ENCODE results near the gene C1QTNF2.

Gene C1QTNF2

DNA sequence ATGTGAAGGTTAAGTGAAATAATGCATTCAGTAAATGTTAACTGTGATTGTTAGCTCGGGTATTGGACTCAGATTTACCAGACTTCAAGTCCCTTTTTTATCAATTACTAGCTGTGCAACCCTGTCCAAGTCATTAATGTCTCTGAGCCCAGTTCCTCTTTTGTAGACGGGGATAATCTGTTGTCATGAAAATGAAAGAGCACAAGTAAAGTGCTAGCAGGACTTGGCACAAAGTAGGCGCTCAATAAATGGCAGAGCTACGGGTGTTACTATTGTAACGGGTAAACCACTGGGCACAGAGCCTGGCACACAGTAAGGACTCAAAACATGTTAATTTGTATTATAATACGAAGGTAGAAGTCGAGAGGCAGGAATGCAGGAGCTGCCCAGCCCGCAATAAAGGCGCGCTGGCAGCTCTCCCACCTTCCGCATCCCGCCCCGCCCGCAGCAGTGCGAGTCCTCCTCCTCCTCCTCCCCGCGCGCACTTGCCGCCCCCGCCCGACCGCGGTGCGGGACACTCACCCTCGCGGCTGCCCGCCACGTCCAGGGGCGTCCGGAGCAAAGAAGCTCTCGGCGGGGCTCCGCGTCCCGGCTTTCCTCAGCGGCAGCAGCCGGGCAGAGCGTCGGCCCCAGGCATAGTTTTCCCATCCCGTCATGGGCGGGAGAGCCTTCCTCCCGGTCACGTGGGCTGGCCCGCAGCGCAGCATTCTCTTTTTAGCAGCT, at the start of gene C1QTNF2:
C1QTNF2 (minus strand) TSS at position 637 of the 723 bp plus-strand sequence. CDS start 15,615 bp downstream, outside the sequence.
- TF ChIP-seq, protein P1, sequence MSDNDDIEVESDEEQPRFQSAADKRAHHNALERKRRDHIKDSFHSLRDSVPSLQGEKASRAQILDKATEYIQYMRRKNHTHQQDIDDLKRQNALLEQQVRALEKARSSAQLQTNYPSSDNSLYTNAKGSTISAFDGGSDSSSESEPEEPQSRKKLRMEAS (IDR thresholded peaks at IDR 0.05) = peak; percentile 90
- TF ChIP-seq EGR1 (IDR thresholded peaks at IDR 0.05) (peak; percentile 37; the same call in 1 of the 2 replicates), USF1 (IDR thresholded peaks at IDR 0.05) (peak; percentile 96), TAF1 (IDR thresholded peaks at IDR 0.05; ENCODE audit: low read depth) (no peak), NFIC (IDR thresholded peaks at IDR 0.05) (peak; percentile 13; the same call in 1 of the 2 replicates), CEBPB (IDR thresholded peaks at IDR 0.05) (no peak), TCF12 (IDR thresholded peaks at IDR 0.05; ENCODE audit: low read depth) (no peak), TEAD4 (IDR thresholded peaks at IDR 0.05) (0 out of 2 replicates have a peak, but pooled peaks have one; percentile 25), EP300 (IDR thresholded peaks at IDR 0.05; ENCODE audit: borderline replicate concordance) (no peak), YY1 (IDR thresholded peaks at IDR 0.05; ENCODE audit: low read depth) (0 out of 2 replicates have a peak, but pooled peaks have one; percentile 10)

GRCh38 chr5:160420331-160420610, 49.8 kb upstream of the C1QTNF2 start:
- TF ChIP-seq TAF1 (IDR thresholded peaks at IDR 0.05; ENCODE audit: low read depth) (no peak), TCF12 (IDR thresholded peaks at IDR 0.05; ENCODE audit: low read depth) (no peak), FOXM1 (IDR thresholded peaks at IDR 0.05; ENCODE audit: borderline replicate concordance, low read depth) (no peak), YY1 (IDR thresholded peaks at IDR 0.05; ENCODE audit: low read depth) (no peak), ZBTB7A (IDR thresholded peaks at IDR 0.05; ENCODE audit: low read depth) (no peak), CEBPB (IDR thresholded peaks at IDR 0.05) (no peak), REST (IDR thresholded peaks at IDR 0.05; ENCODE audit: low read depth) (no peak), EGR1 (IDR thresholded peaks at IDR 0.05) (no peak), EP300 (IDR thresholded peaks at IDR 0.05; ENCODE audit: borderline replicate concordance) (no peak), NFIC (IDR thresholded peaks at IDR 0.05) (no peak), TEAD4 (IDR thresholded peaks at IDR 0.05) (no peak), CREB1 (IDR thresholded peaks at IDR 0.05; ENCODE audit: low read depth) (no peak), USF1 (IDR thresholded peaks at IDR 0.05) (no peak)

DNA sequence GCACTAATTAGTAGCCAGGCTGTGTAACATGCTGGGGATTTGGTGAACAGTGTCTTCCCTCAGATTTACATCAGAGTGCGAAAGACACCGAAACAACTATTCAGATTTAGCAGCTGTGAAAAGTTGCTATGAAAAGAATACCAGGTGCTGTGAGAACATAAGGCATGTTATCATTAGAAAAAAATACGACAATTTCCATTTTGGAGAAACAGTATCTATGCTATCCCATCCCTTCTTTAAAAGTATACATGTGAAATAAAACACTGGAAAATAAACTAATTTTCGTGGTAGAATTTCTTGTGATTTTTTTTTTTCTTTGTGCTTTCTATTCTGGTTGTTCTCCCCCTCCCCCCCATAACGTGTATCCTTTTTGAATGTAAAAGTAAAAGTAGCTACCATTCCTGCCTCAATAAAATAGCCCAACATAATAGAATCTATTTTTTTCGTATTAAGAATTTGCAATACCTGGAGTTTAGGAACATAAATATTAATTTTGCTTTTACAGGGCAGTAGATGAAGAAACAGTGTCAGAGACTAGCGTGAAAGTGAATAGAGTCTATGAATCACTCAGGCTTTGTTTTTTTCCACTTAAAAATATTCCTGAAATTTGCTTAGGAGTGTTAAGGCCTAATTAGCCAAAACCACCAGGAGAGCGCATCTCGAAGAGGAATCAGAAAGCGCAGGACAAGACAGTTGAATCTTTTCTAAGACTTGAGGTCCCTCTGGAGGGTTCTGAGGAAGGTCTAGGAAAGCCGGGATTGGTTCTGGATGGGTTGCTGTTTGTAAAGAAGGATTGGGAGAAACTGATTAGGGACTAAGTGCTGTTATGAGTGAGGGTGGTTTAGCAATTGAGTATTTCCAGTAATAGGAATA, 49.3 kb upstream of the C1QTNF2 start:
- TF ChIP-seq CREB1 (IDR thresholded peaks at IDR 0.05; ENCODE audit: low read depth) (0 out of 2 replicates have a peak, but pooled peaks have one; percentile 4), NFIC (IDR thresholded peaks at IDR 0.05) (0 out of 2 replicates have a peak, but pooled peaks have one; percentile 15), EP300 (IDR thresholded peaks at IDR 0.05; ENCODE audit: borderline replicate concordance) (no peak)

DNA sequence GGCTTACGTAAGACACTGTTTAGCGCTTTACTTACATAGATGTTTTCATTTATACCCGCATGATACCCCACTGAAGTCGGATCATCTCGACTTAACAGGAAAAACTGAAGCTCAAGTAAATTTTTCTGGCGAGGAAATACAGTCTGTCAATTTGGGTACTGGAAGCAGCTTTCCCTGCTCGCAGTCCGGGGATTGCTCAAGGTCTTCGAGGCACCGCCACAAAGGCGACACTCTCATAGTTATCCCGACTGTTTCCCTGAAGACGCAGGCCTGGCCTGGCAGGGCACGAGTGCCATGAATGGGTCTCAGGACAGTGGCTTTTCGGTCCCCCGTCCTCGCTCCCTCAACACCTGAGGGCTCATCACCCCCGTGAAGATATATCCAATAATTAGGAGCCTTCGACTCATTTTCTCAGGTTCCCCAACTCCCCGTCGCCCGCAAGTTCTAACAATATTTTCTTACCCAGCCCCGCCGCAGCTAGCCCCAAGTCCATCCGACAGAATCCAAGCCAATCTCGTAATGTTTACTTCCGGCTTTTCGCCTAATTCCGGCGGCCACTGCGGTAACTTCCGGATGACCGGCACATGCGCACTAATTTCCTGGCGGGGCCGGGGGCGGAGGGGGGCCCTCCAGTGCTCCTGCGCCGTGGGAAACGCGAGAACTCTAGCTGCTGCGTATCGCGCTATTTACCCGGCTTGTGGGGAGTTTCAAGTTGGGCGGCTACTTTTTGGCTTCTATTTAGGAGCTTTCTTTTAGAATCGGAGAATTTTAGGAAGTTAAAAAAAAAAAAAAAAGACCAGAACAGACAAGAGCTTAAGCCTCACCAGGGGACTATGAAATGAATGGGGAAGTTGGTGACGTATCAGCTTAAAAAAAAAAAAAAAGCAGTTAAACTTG, 48.4 kb upstream of the C1QTNF2 start, which contains the start of gene SLU7:
SLU7 (minus strand) TSS at position 521 of the 897 bp plus-strand sequence. CDS start 3,787 bp downstream, outside the sequence.
- no peak for TF ChIP-seq USF1 (IDR thresholded peaks at IDR 0.05)
- TF ChIP-seq TEAD4 (IDR thresholded peaks at IDR 0.05) = 0 out of 2 replicates have a peak, but pooled peaks have one; percentile 13
- TF ChIP-seq CREB1 (IDR thresholded peaks at IDR 0.05; ENCODE audit: low read depth) = peak; percentile 49; the same call in 1 of the 2 replicates
- TF ChIP-seq, protein P1 (IDR thresholded peaks at IDR 0.05) = peak; percentile 46
- peak; percentile 81 for TF ChIP-seq EGR1 (IDR thresholded peaks at IDR 0.05)
- peak; percentile 72 for TF ChIP-seq ZBTB7A (IDR thresholded peaks at IDR 0.05; ENCODE audit: low read depth)
- no peak for TF ChIP-seq YY1 (IDR thresholded peaks at IDR 0.05; ENCODE audit: low read depth)
- peak; percentile 61; the same call in 1 of the 2 replicates for TF ChIP-seq TAF1 (IDR thresholded peaks at IDR 0.05; ENCODE audit: low read depth)
- 0 out of 2 replicates have a peak, but pooled peaks have one; percentile 19 for TF ChIP-seq FOXM1 (IDR thresholded peaks at IDR 0.05; ENCODE audit: borderline replicate concordance, low read depth)

DNA sequence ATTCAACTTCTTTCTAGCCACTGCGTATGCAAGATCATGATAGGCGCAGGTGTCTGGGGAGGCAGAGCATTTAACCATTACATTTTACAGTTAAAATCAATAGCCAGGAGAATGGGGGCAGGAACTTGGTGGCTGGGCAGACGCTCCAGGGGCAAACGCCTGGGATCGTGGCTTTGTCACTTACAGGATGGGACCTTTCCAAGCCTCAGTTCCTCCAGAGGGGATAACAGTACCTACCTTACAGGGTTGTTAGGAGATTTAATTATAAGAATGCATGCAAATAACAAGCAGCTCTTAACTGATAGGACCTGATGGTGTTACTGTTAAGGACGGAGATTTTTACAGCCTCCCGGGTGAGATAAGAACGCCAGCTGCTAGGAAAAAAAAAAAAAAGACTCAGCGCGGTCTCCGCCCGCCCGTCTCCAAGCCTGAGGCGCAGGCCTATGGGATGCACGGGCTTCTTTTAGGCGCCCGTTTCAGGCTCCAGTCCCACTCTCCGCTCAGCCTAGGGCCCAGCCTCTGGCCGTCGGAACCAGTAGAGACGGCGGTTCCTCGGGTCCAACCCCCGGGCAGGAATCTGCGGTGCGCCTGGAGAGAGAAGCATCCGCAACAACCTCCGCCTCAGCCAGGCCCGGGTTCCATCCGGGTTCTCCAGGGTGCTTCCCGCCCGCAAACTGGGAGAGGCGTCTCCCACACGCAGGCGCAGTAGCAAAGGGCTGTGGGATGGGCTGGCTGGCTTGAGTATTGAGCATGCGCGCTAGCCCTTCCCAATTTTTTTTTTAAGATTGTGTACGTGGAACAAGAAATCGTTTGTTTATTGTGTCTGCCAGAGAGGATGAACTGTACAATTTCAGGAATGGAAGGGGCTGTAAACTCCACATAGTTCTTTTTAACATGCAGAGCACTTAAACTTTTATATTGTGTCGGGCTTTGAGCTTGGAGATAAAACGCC, 29.3 kb upstream of the C1QTNF2 start, which contains the start of gene FAM200C:
FAM200C (minus strand) TSS at position 653 of the 952 bp plus-strand sequence. CDS start 4,564 bp downstream, outside the sequence.
- no peak for TF ChIP-seq ZBTB7A (IDR thresholded peaks at IDR 0.05; ENCODE audit: low read depth)
- TF ChIP-seq TCF12 (IDR thresholded peaks at IDR 0.05; ENCODE audit: low read depth) = no peak; the same call in 1 of the 2 replicates
- TF ChIP-seq, protein P1 (IDR thresholded peaks at IDR 0.05) = peak; percentile 52; the same call in 1 of the 2 replicates
- TF ChIP-seq FOXM1 (IDR thresholded peaks at IDR 0.05; ENCODE audit: borderline replicate concordance, low read depth) = peak; percentile 22; the same call in 1 of the 2 replicates
- no peak for TF ChIP-seq CREB1 (IDR thresholded peaks at IDR 0.05; ENCODE audit: low read depth)
- TF ChIP-seq TAF1 (IDR thresholded peaks at IDR 0.05; ENCODE audit: low read depth) = peak; percentile 82
- TF ChIP-seq EGR1 (IDR thresholded peaks at IDR 0.05) = no peak
